Measurements from ENCODE around the gene SYNJ2BP. TPM values are rescaled to one million over a fixed set of nuclear protein-coding genes. Genes with fewer than 3 reads are reported as not detected.

SYNJ2BP gene
- total and polyA plus RNA-seq, 2 donors (not counting 1 experiment from before 2014, with no cell fraction given), result 7.5 to 17.8 TPM

DNA sequence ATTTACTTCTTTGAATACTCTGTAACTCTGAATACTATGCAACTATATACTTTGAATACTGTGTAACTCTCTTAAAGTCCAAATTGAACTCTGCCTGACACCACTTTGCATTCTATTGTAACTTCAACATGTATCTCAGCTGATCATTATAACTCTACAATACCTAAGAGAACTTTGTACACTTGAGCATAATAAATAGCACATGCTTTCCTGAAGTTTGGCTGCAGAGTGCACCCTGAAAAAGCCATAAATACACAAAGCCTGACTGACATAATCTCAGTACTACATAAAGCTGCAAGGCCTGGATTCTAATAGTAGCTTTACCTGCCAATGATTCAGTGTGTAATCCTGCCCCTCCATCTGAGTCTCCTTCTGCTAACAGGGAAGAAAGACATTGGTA is 36.1 kb downstream of the SYNJ2BP start:
- intact Hi-C loops (cut with micrococcal nuclease), result no loop called here
- Mint-ChIP-seq H3K4me1 (no peaks in the 10 kb centered on the region), H3K9me3 (ENCODE audit: insufficient read depth) (no peaks in the 10 kb centered on the region), H3K4me3 (no peak overlapping the region), H3K27ac (no peak overlapping the region), H3K27me3 (no peaks in the 10 kb centered on the region)
- Histone ChIP-seq H3K79me2 (ENCODE audit: control insufficient read depth, insufficient read depth, low read length) (no peaks in the 10 kb centered on the region), H3K4me2 (replicated peaks; ENCODE audit: low read depth, low read length, poor library complexity, severe bottlenecking) (no peak overlapping the region), H3K36me3 (replicated peaks in 1 of 2; ENCODE audit: control extremely low read depth in 1 of 2, control insufficient read depth in 1 of 2, extremely low read depth in 1 of 2, insufficient read depth in 2 of 2, low read length in 1 of 2) (peaks cover 0 to 16% of the 10 kb centered on the region in 2 experiments), H3K4me3 (ENCODE audit: control extremely low read depth in 1 of 5, extremely low read depth in 1 of 5, insufficient read depth in 1 of 5, low read depth in 2 of 5, low read length in 4 of 5) (no peak overlapping the region), H4K20me1 (ENCODE audit: control insufficient read depth, insufficient read depth, low read length, poor library complexity, severe bottlenecking) (no peaks in the 10 kb centered on the region), H3K27ac (ENCODE audit: low read length in 2 of 2) (no peak overlapping the region), H3K27me3 (replicated peaks in 1 of 4; ENCODE audit: control extremely low read depth in 1 of 4, control insufficient read depth in 3 of 4, insufficient read depth in 4 of 4, low read length in 3 of 4) (no peaks in the 10 kb centered on the region), H2AFZ (ENCODE audit: insufficient read depth, low read depth, low read length, poor library complexity, severe bottlenecking) (no peak overlapping the region), H3K9ac (ENCODE audit: low read length) (no peak overlapping the region), H3K4me1 (ENCODE audit: control insufficient read depth in 2 of 2, insufficient read depth in 2 of 2, low read length in 2 of 2) (no peaks in the 10 kb centered on the region), H3K9me3 (ENCODE audit: control extremely low read depth in 1 of 3, control insufficient read depth in 2 of 3, insufficient read depth in 1 of 3, low read length in 2 of 3) (no peaks in the 10 kb centered on the region)
- POLR2A ChIA-PET, result no interaction called here
- CTCF ChIA-PET, result no interaction called here
- ATAC-seq (ENCODE audit: low read depth) (no peak), DNase-seq (no peak)
- no peak for TF ChIP-seq EZH2 (IDR thresholded peaks at IDR 0.05; ENCODE audit: borderline replicate concordance, insufficient read depth, low read depth, low read length, poor library complexity, severe bottlenecking)
- TF ChIP-seq, protein P1, sequence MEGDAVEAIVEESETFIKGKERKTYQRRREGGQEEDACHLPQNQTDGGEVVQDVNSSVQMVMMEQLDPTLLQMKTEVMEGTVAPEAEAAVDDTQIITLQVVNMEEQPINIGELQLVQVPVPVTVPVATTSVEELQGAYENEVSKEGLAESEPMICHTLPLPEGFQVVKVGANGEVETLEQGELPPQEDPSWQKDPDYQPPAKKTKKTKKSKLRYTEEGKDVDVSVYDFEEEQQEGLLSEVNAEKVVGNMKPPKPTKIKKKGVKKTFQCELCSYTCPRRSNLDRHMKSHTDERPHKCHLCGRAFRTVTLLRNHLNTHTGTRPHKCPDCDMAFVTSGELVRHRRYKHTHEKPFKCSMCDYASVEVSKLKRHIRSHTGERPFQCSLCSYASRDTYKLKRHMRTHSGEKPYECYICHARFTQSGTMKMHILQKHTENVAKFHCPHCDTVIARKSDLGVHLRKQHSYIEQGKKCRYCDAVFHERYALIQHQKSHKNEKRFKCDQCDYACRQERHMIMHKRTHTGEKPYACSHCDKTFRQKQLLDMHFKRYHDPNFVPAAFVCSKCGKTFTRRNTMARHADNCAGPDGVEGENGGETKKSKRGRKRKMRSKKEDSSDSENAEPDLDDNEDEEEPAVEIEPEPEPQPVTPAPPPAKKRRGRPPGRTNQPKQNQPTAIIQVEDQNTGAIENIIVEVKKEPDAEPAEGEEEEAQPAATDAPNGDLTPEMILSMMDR (IDR thresholded peaks at IDR 0.05), result no peak

DNA sequence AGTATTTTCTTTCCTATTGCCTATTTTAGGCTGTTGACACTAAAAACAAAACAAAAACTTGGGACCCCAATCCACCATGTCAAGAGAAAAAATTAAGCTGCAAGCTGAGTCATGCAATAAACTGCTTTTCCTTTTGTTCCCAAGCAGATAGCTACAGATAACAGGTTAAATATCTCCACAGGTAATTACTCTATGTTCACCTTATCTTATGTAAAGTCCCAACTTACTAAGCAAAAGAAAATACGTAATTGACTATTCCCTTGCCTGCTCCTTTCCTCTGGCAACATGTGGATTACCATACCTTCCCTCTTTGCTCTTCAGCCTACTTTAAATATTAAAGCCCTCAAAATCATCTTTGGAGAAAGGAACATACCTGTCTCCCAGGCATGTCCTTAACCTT is 38.2 kb downstream of the SYNJ2BP start:
- H3K27ac Mint-ChIP-seq, result no peak overlapping the region
- Histone ChIP-seq H3K4me3 (ENCODE audit: control extremely low read depth in 1 of 5, extremely low read depth in 1 of 5, insufficient read depth in 1 of 5, low read depth in 2 of 5, low read length in 4 of 5) (no peak overlapping the region), H2AFZ (ENCODE audit: insufficient read depth, low read depth, low read length, poor library complexity, severe bottlenecking) (no peak overlapping the region), H3K79me2 (ENCODE audit: control insufficient read depth, insufficient read depth, low read length) (no peaks in the 10 kb centered on the region), H3K4me1 (ENCODE audit: control insufficient read depth in 2 of 2, insufficient read depth in 2 of 2, low read length in 2 of 2) (no peaks in the 10 kb centered on the region), H3K27ac (ENCODE audit: low read length in 2 of 2) (no peak overlapping the region), H3K9me3 (ENCODE audit: control extremely low read depth in 1 of 3, control insufficient read depth in 2 of 3, insufficient read depth in 1 of 3, low read length in 2 of 3) (no peaks in the 10 kb centered on the region), H4K20me1 (ENCODE audit: control insufficient read depth, insufficient read depth, low read length, poor library complexity, severe bottlenecking) (no peaks in the 10 kb centered on the region), H3K27me3 (replicated peaks in 1 of 4; ENCODE audit: control extremely low read depth in 1 of 4, control insufficient read depth in 3 of 4, insufficient read depth in 4 of 4, low read length in 3 of 4) (no peaks in the 10 kb centered on the region), H3K4me2 (replicated peaks; ENCODE audit: low read depth, low read length, poor library complexity, severe bottlenecking) (no peak overlapping the region), H3K36me3 (replicated peaks in 1 of 2; ENCODE audit: control extremely low read depth in 1 of 2, control insufficient read depth in 1 of 2, extremely low read depth in 1 of 2, insufficient read depth in 2 of 2, low read length in 1 of 2) (peaks cover 1 to 20% of the 10 kb centered on the region in 2 experiments), H3K9ac (ENCODE audit: low read length) (no peak overlapping the region)
- no peaks in the 10 kb centered on the region for H3K27me3 Mint-ChIP-seq
- CTCF ChIA-PET, result no interaction called here
- DNase-seq, result no peak
- POLR2A ChIA-PET, result no interaction called here
- ATAC-seq (ENCODE audit: low read depth), result no peak
- no peaks in the 10 kb centered on the region for H3K4me1 Mint-ChIP-seq
- 100% methylated on average over 1 of the region's 1 CpG for whole genome bisulfite sequencing (ENCODE audit: insufficient coverage)
- TF ChIP-seq, protein P1 (IDR thresholded peaks at IDR 0.05), result no peak
- TF ChIP-seq EZH2 (IDR thresholded peaks at IDR 0.05; ENCODE audit: borderline replicate concordance, insufficient read depth, low read depth, low read length, poor library complexity, severe bottlenecking), result no peak
- no peaks in the 10 kb centered on the region for H3K9me3 Mint-ChIP-seq (ENCODE audit: insufficient read depth)
- intact Hi-C loops (cut with micrococcal nuclease), result no loop called here
- H3K4me3 Mint-ChIP-seq, result no peak overlapping the region

Other genes starting within 250 kb of the SYNJ2BP start
- 0.07 TPM in 1 of 2 replicates, not detected in the other for gene SLC8A3, start 228.1 kb downstream of the SYNJ2BP start, total RNA-seq
- gene SLC8A3, start 228.1 kb downstream of the SYNJ2BP start, polyA plus RNA-seq, result 0.06 and 0.09 TPM in 2 replicates
- gene COX16, start 57.4 kb downstream of the SYNJ2BP start, total RNA-seq, result 24.6 and 31.2 TPM in 2 replicates
- 7.0 and 9.8 TPM in 2 replicates for gene COX16, start 57.4 kb downstream of the SYNJ2BP start, polyA plus RNA-seq
- gene ADAM21, start 35.1 kb upstream of the SYNJ2BP start, total RNA-seq, result 0.24 TPM in 1 of 2 replicates, not detected in the other
- gene ADAM21, start 35.1 kb upstream of the SYNJ2BP start, polyA plus RNA-seq, result not detected in 2 replicates
- gene ADAM20, start 117.9 kb upstream of the SYNJ2BP start, total RNA-seq, result 2.3 and 2.7 TPM in 2 replicates
- 0.16 and 0.18 TPM in 2 replicates for gene ADAM20, start 117.9 kb upstream of the SYNJ2BP start, polyA plus RNA-seq
- gene MED6, start 183.6 kb upstream of the SYNJ2BP start, total RNA-seq, result 68.3 and 71.0 TPM in 2 replicates
- gene MED6, start 183.6 kb upstream of the SYNJ2BP start, polyA plus RNA-seq, result 30.4 and 51.0 TPM in 2 replicates
- gene TTC9, start 224.8 kb upstream of the SYNJ2BP start, total RNA-seq, result 14.0 and 16.3 TPM in 2 replicates
- gene TTC9, start 224.8 kb upstream of the SYNJ2BP start, polyA plus RNA-seq, result 11.5 and 15.3 TPM in 2 replicates